ENCODE data around the gene LIN7A.

GRCh38 chr12:80829767-80830166 lies 108.0 kb downstream of the LIN7A start:
- TF ChIP-seq CTCF (conservative IDR thresholded peaks at IDR 0.05 in 1 of 2, IDR thresholded peaks at IDR 0.05 in 1 of 2; ENCODE audit: low read depth in 1 of 2, low read length in 2 of 2), result no peak
- no peak for TF ChIP-seq EZH2 (IDR thresholded peaks at IDR 0.05; ENCODE audit: low read length, missing control alignments)
